Liver (tissue), 9 donors: ENCODE data around the gene UNC13A. TPM values are rescaled to one million over a fixed set of nuclear protein-coding genes. Genes with fewer than 3 reads are reported as not detected.

ENCODE experiments used
- DNase-seq: peaks from one replicate; pipeline ENCODE4 v3.0.0-alpha.2; 2017; ENCODE audit warnings: low spot score
- H3K27ac ChIP-seq, 2 donors: one replicate each; pipeline ENCODE4 v1.7.0; 2013; ENCODE audit warnings: inconsistent platforms in 2 of 2, low read length in 2 of 2, control low read depth in 1 of 2, low read depth in 1 of 2, mild to moderate bottlenecking in 1 of 2
- H3K27me3 ChIP-seq, 4 donors: one replicate each; pipeline versions ENCODE4 v1.6.1 to v1.7.0; 2013; ENCODE audit warnings: low read length in 3 of 4, inconsistent platforms in 1 of 4, mild to moderate bottlenecking in 1 of 4, moderate library complexity in 1 of 4; ENCODE audit not compliant: control insufficient read depth in 4 of 4, insufficient read depth in 4 of 4
- H3K36me3 ChIP-seq, 4 donors: one replicate each; pipeline versions ENCODE4 v1.6.1 to v1.7.0; 2013; ENCODE audit warnings: low read length in 3 of 4, mild to moderate bottlenecking in 3 of 4, low read depth in 1 of 4, moderate library complexity in 1 of 4; ENCODE audit not compliant: control insufficient read depth in 4 of 4, insufficient read depth in 3 of 4
- H3K4me1 ChIP-seq, 4 donors: one replicate each; pipeline versions ENCODE4 v1.6.1 to v1.7.0; 2013; ENCODE audit warnings: low read length in 3 of 4, mild to moderate bottlenecking in 3 of 4, moderate library complexity in 1 of 4; ENCODE audit not compliant: control insufficient read depth in 4 of 4, insufficient read depth in 4 of 4
- H3K4me3 ChIP-seq, 3 donors: one replicate each; pipeline versions ENCODE4 v1.6.1 to v1.7.0; 2013; ENCODE audit warnings: low read length in 3 of 3, control low read depth in 1 of 3, low read depth in 1 of 3, mild to moderate bottlenecking in 1 of 3
- H3K9ac ChIP-seq, 2 donors: one replicate each; pipeline ENCODE4 v1.7.0; 2013; ENCODE audit warnings: low read length in 2 of 2, mild to moderate bottlenecking in 2 of 2, moderate library complexity in 2 of 2, control low read depth in 1 of 2, low read depth in 1 of 2
- H3K9me3 ChIP-seq, 4 donors: one replicate each; pipeline versions ENCODE4 v1.6.1 to v1.7.0; 2013; ENCODE audit warnings: low read length in 3 of 4; ENCODE audit not compliant: control insufficient read depth in 4 of 4
- EGR1 ChIP-seq, 2 donors: IDR thresholded peaks; 2 replicates each; pipeline ENCODE4 v1.6.1; 2016 to 2018; ENCODE audit warnings: antibody characterized with exemption in 2 of 2, low read depth in 2 of 2
- FOXA1 ChIP-seq: IDR thresholded peaks from 2 replicates; pipeline ENCODE4 v1.6.1; 2016; ENCODE audit warnings: antibody characterized with exemption
- FOXA2 ChIP-seq: IDR thresholded peaks from 2 replicates; pipeline ENCODE4 v1.6.1; 2016; ENCODE audit warnings: antibody characterized with exemption
- GABPA ChIP-seq, 2 donors: IDR thresholded peaks in 1 of 2; conservative IDR thresholded peaks in 1 of 2; 2 replicates each; pipeline ENCODE4 v1.6.1; 2016; ENCODE audit warnings: antibody characterized with exemption in 2 of 2, mild to moderate bottlenecking in 1 of 2, moderate library complexity in 1 of 2
- HNF4A ChIP-seq, 2 donors: conservative IDR thresholded peaks; 2 replicates each; pipeline ENCODE4 v1.6.1; 2016; ENCODE audit warnings: antibody characterized with exemption in 2 of 2, mild to moderate bottlenecking in 2 of 2
- HNF4G ChIP-seq: IDR thresholded peaks from 2 replicates; pipeline ENCODE4 v1.6.1; 2016; ENCODE audit warnings: antibody characterized with exemption
- JUND ChIP-seq, 2 donors: IDR thresholded peaks; 2 replicates each; pipeline ENCODE4 v1.6.1; 2016; ENCODE audit warnings: antibody characterized with exemption in 2 of 2
- NR2F2 ChIP-seq: IDR thresholded peaks from 2 replicates; pipeline ENCODE4 v1.6.1; 2016; ENCODE audit warnings: antibody characterized with exemption
- RAD21 ChIP-seq, 2 donors: IDR thresholded peaks; 2 replicates each; pipeline ENCODE4 v1.6.1; 2016; ENCODE audit warnings: antibody characterized with exemption in 2 of 2, mild to moderate bottlenecking in 2 of 2
- RXRA ChIP-seq, 2 donors: IDR thresholded peaks; 2 replicates each; pipeline ENCODE4 v1.6.1; 2017 to 2018; ENCODE audit warnings: antibody characterized with exemption in 2 of 2, mild to moderate bottlenecking in 1 of 2
- SP1 ChIP-seq: IDR thresholded peaks from 2 replicates; pipeline ENCODE4 v1.6.1; 2018; ENCODE audit warnings: antibody characterized with exemption, mild to moderate bottlenecking
- TAF1 ChIP-seq: conservative IDR thresholded peaks from 2 replicates; pipeline ENCODE4 v1.6.1; 2016; ENCODE audit warnings: antibody characterized with exemption, mild to moderate bottlenecking
- YY1 ChIP-seq: IDR thresholded peaks from 2 replicates; pipeline ENCODE4 v1.6.1; 2016; ENCODE audit warnings: antibody characterized with exemption, mild to moderate bottlenecking
- WGBS: extraction: QIAGEN DNeasy Blood & Tissue Kit; methylation state at CpG from one replicate; pipeline ENCODE4 v1.1.7; 2013; 5-methylcytosine and 5-hydroxymethylcytosine counted together
- polyA plus RNA-seq, 2 donors: library from polyadenylated mRNA; stranded (reverse) in 1 of 2; unstranded in 1 of 2; fragments of 200-250 nt in 1 of 2; fragments of >200 nt in 1 of 2; fragmentation: Nextera tagmentation in 1 of 2; extraction: Ambion mirVana in 1 of 2; gene quantifications; one replicate each; pipeline versions ENCODE4 v1.2.1 to v1.2.3, GENCODE V29; 2013 to 2015
- total RNA-seq, 2 donors: library from RNA; depleted of rRNA; stranded (reverse); fragments of >200 nt; gene quantifications; one replicate each; pipeline ENCODE4 v1.2.3, GENCODE V29; 2014
- TF ChIP-seq, protein P1 (sequence below): IDR thresholded peaks from 2 replicates; pipeline ENCODE4 v1.6.1; 2016; ENCODE audit warnings: antibody characterized with exemption, mild to moderate bottlenecking
- TF ChIP-seq, protein P2 (sequence below): IDR thresholded peaks from 2 replicates; pipeline ENCODE4 v1.6.1; 2016; ENCODE audit warnings: antibody characterized with exemption
- TF ChIP-seq, protein P3 (sequence below): IDR thresholded peaks from 2 replicates; pipeline ENCODE4 v1.6.1; 2016; ENCODE audit warnings: antibody characterized with exemption
- TF ChIP-seq, protein P4 (sequence below): fragments of 150-350 bp; IDR thresholded peaks from 2 replicates; pipeline ENCODE4 v1.5.1; 2017; ENCODE audit warnings: improper control_type of control experiment, low read depth, low read length; ENCODE audit not compliant: missing input control
- donor health status: healthy.
- donor health status: healthy.
- donor health status: healthy.
- donor health status: healthy.
- donor health status: healthy.

Gene UNC13A
- total and polyA plus RNA-seq, 4 donors: under 0.01 to 0.01 TPM; not detected in 2

GRCh38 chr19:17735410-17735809 is 47.3 kb upstream of the UNC13A start (continued):
- TF ChIP-seq, protein P1, sequence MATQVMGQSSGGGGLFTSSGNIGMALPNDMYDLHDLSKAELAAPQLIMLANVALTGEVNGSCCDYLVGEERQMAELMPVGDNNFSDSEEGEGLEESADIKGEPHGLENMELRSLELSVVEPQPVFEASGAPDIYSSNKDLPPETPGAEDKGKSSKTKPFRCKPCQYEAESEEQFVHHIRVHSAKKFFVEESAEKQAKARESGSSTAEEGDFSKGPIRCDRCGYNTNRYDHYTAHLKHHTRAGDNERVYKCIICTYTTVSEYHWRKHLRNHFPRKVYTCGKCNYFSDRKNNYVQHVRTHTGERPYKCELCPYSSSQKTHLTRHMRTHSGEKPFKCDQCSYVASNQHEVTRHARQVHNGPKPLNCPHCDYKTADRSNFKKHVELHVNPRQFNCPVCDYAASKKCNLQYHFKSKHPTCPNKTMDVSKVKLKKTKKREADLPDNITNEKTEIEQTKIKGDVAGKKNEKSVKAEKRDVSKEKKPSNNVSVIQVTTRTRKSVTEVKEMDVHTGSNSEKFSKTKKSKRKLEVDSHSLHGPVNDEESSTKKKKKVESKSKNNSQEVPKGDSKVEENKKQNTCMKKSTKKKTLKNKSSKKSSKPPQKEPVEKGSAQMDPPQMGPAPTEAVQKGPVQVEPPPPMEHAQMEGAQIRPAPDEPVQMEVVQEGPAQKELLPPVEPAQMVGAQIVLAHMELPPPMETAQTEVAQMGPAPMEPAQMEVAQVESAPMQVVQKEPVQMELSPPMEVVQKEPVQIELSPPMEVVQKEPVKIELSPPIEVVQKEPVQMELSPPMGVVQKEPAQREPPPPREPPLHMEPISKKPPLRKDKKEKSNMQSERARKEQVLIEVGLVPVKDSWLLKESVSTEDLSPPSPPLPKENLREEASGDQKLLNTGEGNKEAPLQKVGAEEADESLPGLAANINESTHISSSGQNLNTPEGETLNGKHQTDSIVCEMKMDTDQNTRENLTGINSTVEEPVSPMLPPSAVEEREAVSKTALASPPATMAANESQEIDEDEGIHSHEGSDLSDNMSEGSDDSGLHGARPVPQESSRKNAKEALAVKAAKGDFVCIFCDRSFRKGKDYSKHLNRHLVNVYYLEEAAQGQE: no peak
- TF ChIP-seq, protein P2, sequence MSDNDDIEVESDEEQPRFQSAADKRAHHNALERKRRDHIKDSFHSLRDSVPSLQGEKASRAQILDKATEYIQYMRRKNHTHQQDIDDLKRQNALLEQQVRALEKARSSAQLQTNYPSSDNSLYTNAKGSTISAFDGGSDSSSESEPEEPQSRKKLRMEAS: no peak

GRCh38 chr19:17734146-17734545 is 46.0 kb upstream of the UNC13A start:
- DNase-seq: no peak
- H3K4me1 ChIP-seq: no peaks in the 10 kb centered on the region
- H3K9me3 ChIP-seq: no peaks in the 10 kb centered on the region
- H3K27me3 ChIP-seq: no peaks in the 10 kb centered on the region
- H3K4me3 ChIP-seq: no peak overlapping the region
- peaks cover 13 to 29% (median 20%) of the 10 kb centered on the region in 4 donors for H3K36me3 ChIP-seq
- no peak overlapping the region for H3K9ac ChIP-seq
- 97% methylated on average over 16 of the region's 16 CpGs for WGBS
- H3K27ac ChIP-seq: no peak overlapping the region
- TF ChIP-seq HNF4G (no peak), YY1 (no peak)

DNA sequence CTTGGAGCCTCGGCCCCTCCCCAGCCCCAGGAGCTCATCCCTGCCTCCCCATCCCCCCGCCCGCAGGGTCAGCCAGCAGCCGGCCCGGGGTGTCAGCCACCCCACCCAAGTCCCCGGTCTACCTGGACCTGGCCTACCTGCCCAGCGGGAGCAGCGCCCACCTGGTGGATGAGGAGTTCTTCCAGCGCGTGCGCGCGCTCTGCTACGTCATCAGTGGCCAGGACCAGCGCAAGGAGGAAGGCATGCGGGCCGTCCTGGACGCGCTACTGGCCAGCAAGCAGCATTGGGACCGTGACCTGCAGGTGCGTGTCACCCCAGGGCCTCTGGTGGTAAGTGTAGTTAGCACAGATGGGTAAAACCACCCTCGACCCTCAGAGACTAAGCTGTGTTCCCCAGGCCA is 45.0 kb upstream of the UNC13A start:
- Histone ChIP-seq H3K9me3 (no peaks in the 10 kb centered on the region), H3K27ac (no peak overlapping the region), H3K4me1 (no peaks in the 10 kb centered on the region), H3K9ac (no peak overlapping the region), H3K27me3 (no peaks in the 10 kb centered on the region), H3K36me3 (peaks cover 16 to 35% (median 24%) of the 10 kb centered on the region in 4 donors), H3K4me3 (no peak overlapping the region)
- no peak for TF ChIP-seq FOXA1
- TF ChIP-seq FOXA2: no peak
- no peak for TF ChIP-seq RXRA (IDR thresholded peaks at IDR 0.05)
- TF ChIP-seq JUND (IDR thresholded peaks at IDR 0.05): no peak
- TF ChIP-seq HNF4G: no peak
- TF ChIP-seq, protein P3, sequence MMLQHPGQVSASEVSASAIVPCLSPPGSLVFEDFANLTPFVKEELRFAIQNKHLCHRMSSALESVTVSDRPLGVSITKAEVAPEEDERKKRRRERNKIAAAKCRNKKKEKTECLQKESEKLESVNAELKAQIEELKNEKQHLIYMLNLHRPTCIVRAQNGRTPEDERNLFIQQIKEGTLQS: no peak
- TF ChIP-seq EGR1 (IDR thresholded peaks at IDR 0.05; ENCODE audit: low read depth in 2 of 2): no peak
- TF ChIP-seq TAF1: no peak
- no peak for TF ChIP-seq NR2F2
- DNase-seq: no peak
- 96% methylated on average over 22 of the region's 22 CpGs for WGBS

GRCh38 chr19:17727843-17728242 is 39.7 kb upstream of the UNC13A start:
- 95% methylated on average over 19 of the region's 19 CpGs for WGBS
- TF ChIP-seq SP1: no peak
- TF ChIP-seq RAD21 (IDR thresholded peaks at IDR 0.05): no peak
- TF ChIP-seq TAF1: no peak
- TF ChIP-seq, protein P3: no peak
- no peak for TF ChIP-seq FOXA1
- no peak for TF ChIP-seq EGR1 (IDR thresholded peaks at IDR 0.05; ENCODE audit: low read depth in 2 of 2)
- no peak for TF ChIP-seq HNF4A (conservative IDR thresholded peaks at IDR 0.05)
- TF ChIP-seq GABPA (IDR thresholded peaks at IDR 0.05 in 1 of 2, conservative IDR thresholded peaks at IDR 0.05 in 1 of 2): no peak
- no peak for TF ChIP-seq YY1
- no peak for TF ChIP-seq RXRA (IDR thresholded peaks at IDR 0.05)
- TF ChIP-seq, protein P4, sequence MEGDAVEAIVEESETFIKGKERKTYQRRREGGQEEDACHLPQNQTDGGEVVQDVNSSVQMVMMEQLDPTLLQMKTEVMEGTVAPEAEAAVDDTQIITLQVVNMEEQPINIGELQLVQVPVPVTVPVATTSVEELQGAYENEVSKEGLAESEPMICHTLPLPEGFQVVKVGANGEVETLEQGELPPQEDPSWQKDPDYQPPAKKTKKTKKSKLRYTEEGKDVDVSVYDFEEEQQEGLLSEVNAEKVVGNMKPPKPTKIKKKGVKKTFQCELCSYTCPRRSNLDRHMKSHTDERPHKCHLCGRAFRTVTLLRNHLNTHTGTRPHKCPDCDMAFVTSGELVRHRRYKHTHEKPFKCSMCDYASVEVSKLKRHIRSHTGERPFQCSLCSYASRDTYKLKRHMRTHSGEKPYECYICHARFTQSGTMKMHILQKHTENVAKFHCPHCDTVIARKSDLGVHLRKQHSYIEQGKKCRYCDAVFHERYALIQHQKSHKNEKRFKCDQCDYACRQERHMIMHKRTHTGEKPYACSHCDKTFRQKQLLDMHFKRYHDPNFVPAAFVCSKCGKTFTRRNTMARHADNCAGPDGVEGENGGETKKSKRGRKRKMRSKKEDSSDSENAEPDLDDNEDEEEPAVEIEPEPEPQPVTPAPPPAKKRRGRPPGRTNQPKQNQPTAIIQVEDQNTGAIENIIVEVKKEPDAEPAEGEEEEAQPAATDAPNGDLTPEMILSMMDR: no peak
- TF ChIP-seq JUND (IDR thresholded peaks at IDR 0.05): no peak
- no peaks in the 10 kb centered on the region for H3K27me3 ChIP-seq
- no peaks in the 10 kb centered on the region for H3K4me1 ChIP-seq
- H3K9me3 ChIP-seq: no peaks in the 10 kb centered on the region
- H3K4me3 ChIP-seq: no peak overlapping the region
- H3K27ac ChIP-seq: no peak overlapping the region
- DNase-seq: no peak
- no peak overlapping the region for H3K9ac ChIP-seq
- H3K36me3 ChIP-seq: peaks cover 17 to 49% (median 23%) of the 10 kb centered on the region in 4 donors
